Neuronal stem cell (in vitro differentiated cells): ENCODE data around the gene CDHR4. TPM values are rescaled to one million over a fixed set of nuclear protein-coding genes. Genes with fewer than 3 reads are reported as not detected.
A peak's percentile ranks its signal among the peaks of the same experiment; 100 is the strongest.

Source experiments
- DNase-seq: peaks from one replicate; pipeline ENCODE4 v3.0.0-alpha.2; 2013; ENCODE audit warnings: low spot score
- H2AFZ ChIP-seq: one replicate; pipeline ENCODE4 v1.6.1; 2013; ENCODE audit warnings: mild to moderate bottlenecking, low read length, inconsistent platforms
- H2AK5ac ChIP-seq: 2 replicates; pipeline ENCODE4 v1.6.1; 2013; ENCODE audit warnings: low read depth, mild to moderate bottlenecking, inconsistent platforms, low read length, moderate library complexity, mixed read lengths
- H2BK120ac ChIP-seq: 2 replicates; pipeline ENCODE4 v1.6.1; 2013; ENCODE audit warnings: low read depth, mild to moderate bottlenecking, inconsistent platforms, low read length, moderate library complexity, mixed read lengths
- H2BK12ac ChIP-seq: one replicate; pipeline ENCODE4 v1.6.1; 2013; ENCODE audit warnings: low read length, inconsistent platforms
- H2BK15ac ChIP-seq: 2 replicates; pipeline ENCODE4 v1.6.1; 2013; ENCODE audit warnings: mild to moderate bottlenecking, low read length, inconsistent platforms, mixed read lengths
- H2BK5ac ChIP-seq: one replicate; pipeline ENCODE4 v1.6.1; 2013; ENCODE audit warnings: inconsistent platforms, mild to moderate bottlenecking, low read length, moderate library complexity
- H3K14ac ChIP-seq: one replicate; pipeline ENCODE4 v1.6.1; 2013; ENCODE audit warnings: low read length, inconsistent platforms
- H3K18ac ChIP-seq: 2 replicates; pipeline ENCODE4 v1.6.1; 2013; ENCODE audit warnings: low read length, inconsistent platforms
- H3K23ac ChIP-seq: 2 replicates; pipeline ENCODE4 v1.6.1; 2013; ENCODE audit warnings: low read depth, mild to moderate bottlenecking, mixed read lengths, low read length, inconsistent platforms; ENCODE audit not compliant: poor library complexity
- H3K27ac ChIP-seq: replicated peaks from 3 replicates; pipeline ENCODE4 v1.5.1; 2013; ENCODE audit warnings: low read length, inconsistent platforms
- H3K27me3 ChIP-seq, 3 experiments: 2 replicates each; pipeline ENCODE4 v1.6.1; 2013; ENCODE audit warnings: low read length in 3 of 3, mild to moderate bottlenecking in 2 of 3, inconsistent platforms in 1 of 3, low read depth in 1 of 3, mixed read lengths in 1 of 3, moderate library complexity in 1 of 3; ENCODE audit not compliant: control insufficient read depth in 3 of 3, insufficient read depth in 3 of 3
- H3K36me3 ChIP-seq, 2 donors: replicated peaks in 1 of 2; 2 replicates each; pipeline ENCODE4 v1.6.1; 2013; ENCODE audit warnings: low read length in 2 of 2; ENCODE audit not compliant: control insufficient read depth in 2 of 2, insufficient read depth in 2 of 2
- H3K4ac ChIP-seq: 2 replicates; pipeline ENCODE4 v1.6.1; 2013; ENCODE audit warnings: inconsistent platforms, mild to moderate bottlenecking, low read length, moderate library complexity
- H3K4me1 ChIP-seq, 2 donors: 1 replicate in 1 of 2; 2 replicates in 1 of 2; pipeline ENCODE4 v1.6.1; 2013; ENCODE audit warnings: low read length in 2 of 2, low read depth in 1 of 2; ENCODE audit not compliant: control insufficient read depth in 2 of 2, insufficient read depth in 1 of 2
- H3K4me2 ChIP-seq: one replicate; pipeline ENCODE4 v1.6.1; 2013; ENCODE audit warnings: mild to moderate bottlenecking, low read length, inconsistent platforms; ENCODE audit not compliant: insufficient read depth, poor library complexity, severe bottlenecking
- H3K4me3 ChIP-seq, 2 donors: 2 replicates each; pipeline ENCODE4 v1.5.1; 2013; ENCODE audit warnings: low read length in 2 of 2, mild to moderate bottlenecking in 2 of 2, inconsistent platforms in 1 of 2, moderate library complexity in 1 of 2
- H3K79me1 ChIP-seq: one replicate; pipeline ENCODE4 v1.6.1; 2013; ENCODE audit warnings: low read depth, mild to moderate bottlenecking, inconsistent platforms, low read length, moderate library complexity
- H3K9ac ChIP-seq: one replicate; pipeline ENCODE4 v1.6.1; 2013; ENCODE audit warnings: mild to moderate bottlenecking, low read depth, low read length, inconsistent platforms; ENCODE audit not compliant: poor library complexity
- H3K9me3 ChIP-seq, 2 donors: replicated peaks in 1 of 2; 2 replicates each; pipeline versions ENCODE3 to v1.6.1; 2013; ENCODE audit warnings: low read length in 2 of 2, mild to moderate bottlenecking in 2 of 2, inconsistent platforms in 1 of 2, low read depth in 1 of 2, mixed read lengths in 1 of 2, moderate library complexity in 1 of 2; ENCODE audit not compliant: control insufficient read depth in 2 of 2, insufficient read depth in 1 of 2
- H4K8ac ChIP-seq: one replicate; pipeline ENCODE4 v1.6.1; 2013; ENCODE audit warnings: low read depth, mild to moderate bottlenecking, inconsistent platforms, low read length, moderate library complexity
- H4K91ac ChIP-seq: one replicate; pipeline ENCODE4 v1.6.1; 2013; ENCODE audit warnings: low read length, low read depth, mild to moderate bottlenecking, inconsistent platforms; ENCODE audit not compliant: poor library complexity
- WGBS, 2 donors: extraction: QIAGEN DNeasy Blood & Tissue Kit; methylation state at CpG; one replicate each; pipeline ENCODE4 v1.1.7; 2013; ENCODE audit warnings: missing lambda C conversion rate in 2 of 2, mixed read lengths in 1 of 2; ENCODE audit not compliant: insufficient read length in 2 of 2, insufficient replicate concordance in 1 of 2; ENCODE audit errors: extremely low coverage in 2 of 2; 5-methylcytosine and 5-hydroxymethylcytosine counted together
- polyA plus RNA-seq, 2 experiments: library from polyadenylated mRNA; stranded (reverse); fragments of 200-250 nt; gene quantifications; one replicate each; pipeline ENCODE4 v1.2.3, GENCODE V29; 2013

The CDHR4 gene
- polyA plus RNA-seq (2013, experiment 1 of 2), result 0.13 TPM
- polyA plus RNA-seq (2013, experiment 2 of 2), result 0.06 TPM

- H3K23ac ChIP-seq, result no peak within 1 kb of the TSS
- H2BK120ac ChIP-seq, result peak within 1 kb of the TSS; percentile 49
- H2BK15ac ChIP-seq, result no peak within 1 kb of the TSS
- peak within 1 kb of the TSS; percentile 62 for H2BK5ac ChIP-seq
- H3K4ac ChIP-seq, result no peak within 1 kb of the TSS
- H2AFZ ChIP-seq, result no peak within 1 kb of the TSS
- H3K36me3 ChIP-seq, result no peaks in the 10 kb centered on the region
- H3K79me1 ChIP-seq, result no peaks in the 10 kb centered on the region
- no peak within 1 kb of the TSS for H2BK12ac ChIP-seq
- peaks cover 16 to 17% of the 10 kb centered on the region in 2 donors for H3K4me1 ChIP-seq
- H2AK5ac ChIP-seq, result peak within 1 kb of the TSS; percentile 22
- H4K8ac ChIP-seq, result no peak within 1 kb of the TSS
- H3K27me3 ChIP-seq, result peaks cover 0 to 44% (median 12%) of the 10 kb centered on the region in 3 experiments
- H3K9ac ChIP-seq, result peak within 1 kb of the TSS; percentile 57
- DNase-seq, result no peak
- no peak within 1 kb of the TSS for H3K27ac ChIP-seq
- H3K4me2 ChIP-seq, result no peak within 1 kb of the TSS
- no peaks in the 10 kb centered on the region for H3K9me3 ChIP-seq
- WGBS, 2 donors, result no CpG with 5 or more reads among the region's 4 CpGs
- no peak within 1 kb of the TSS for H4K91ac ChIP-seq
- peak within 1 kb of the TSS in 1 of 2 donors; percentile 26 for H3K4me3 ChIP-seq
- no peak within 1 kb of the TSS for H3K14ac ChIP-seq
- H3K18ac ChIP-seq, result no peak within 1 kb of the TSS
Measured at GRCh38 chr3:49799761-49800160, at the start of gene CDHR4. TSS of gene CDHR4 (minus strand) at chr3:49799873. CDS start at chr3:49799812, 61 bp downstream.

GRCh38 chr3:49845694-49846093 is 46.0 kb upstream of the CDHR4 start:
- H3K4me2 ChIP-seq, result no peak overlapping the region
- peaks cover 0 to 1% of the 10 kb centered on the region in 2 donors for H3K9me3 ChIP-seq
- H3K9ac ChIP-seq, result no peak overlapping the region
- H4K91ac ChIP-seq, result no peak overlapping the region
- H3K36me3 ChIP-seq, result peaks cover 47 to 70% of the 10 kb centered on the region in 2 donors
- H3K23ac ChIP-seq, result no peak overlapping the region
- H3K4me1 ChIP-seq, result peaks cover 0 to 2% of the 10 kb centered on the region in 2 donors
- no peak overlapping the region for H2BK120ac ChIP-seq
- H3K4ac ChIP-seq, result no peak overlapping the region
- no peak overlapping the region for H3K18ac ChIP-seq
- H2BK15ac ChIP-seq, result no peak overlapping the region
- no peak overlapping the region for H2AK5ac ChIP-seq
- H3K27ac ChIP-seq, result no peak overlapping the region
- no peak overlapping the region for H4K8ac ChIP-seq
- H2AFZ ChIP-seq, result no peak overlapping the region
- H3K79me1 ChIP-seq, result no peaks in the 10 kb centered on the region
- H2BK5ac ChIP-seq, result no peak overlapping the region
- H3K27me3 ChIP-seq, result no peaks in the 10 kb centered on the region
- H3K4me3 ChIP-seq, result no peak overlapping the region
- H2BK12ac ChIP-seq, result no peak overlapping the region
- H3K14ac ChIP-seq, result no peak overlapping the region
- no CpG with 5 or more reads among the region's 3 CpGs for WGBS, 2 donors
- DNase-seq, result no peak

- Histone ChIP-seq H2AFZ (no peak overlapping the region), H3K9me3 (peaks cover 0 to 1% of the 10 kb centered on the region in 2 donors), H3K4ac (no peak overlapping the region), H3K27ac (no peak overlapping the region), H3K27me3 (no peaks in the 10 kb centered on the region), H3K36me3 (peaks cover 54 to 79% of the 10 kb centered on the region in 2 donors), H3K79me1 (no peaks in the 10 kb centered on the region), H2BK5ac (no peak overlapping the region), H3K4me3 (no peak overlapping the region), H3K4me2 (no peak overlapping the region), H3K9ac (no peak overlapping the region), H3K18ac (no peak overlapping the region), H4K91ac (no peak overlapping the region), H3K23ac (no peak overlapping the region), H2BK12ac (no peak overlapping the region), H2BK15ac (no peak overlapping the region), H2BK120ac (no peak overlapping the region), H3K4me1 (peaks cover 0 to 2% of the 10 kb centered on the region in 2 donors), H2AK5ac (no peak overlapping the region), H4K8ac (no peak overlapping the region), H3K14ac (no peak overlapping the region)
- DNase-seq, result no peak
- no CpG with 5 or more reads among the region's 5 CpGs for WGBS, 2 donors
Measured at GRCh38 chr3:49844464-49845183, 45.0 kb upstream of the CDHR4 start.

GRCh38 chr3:49842843-49843517 is 43.3 kb upstream of the CDHR4 start:
- Histone ChIP-seq H3K4me1 (peaks cover 0 to 2% of the 10 kb centered on the region in 2 donors), H3K27me3 (no peaks in the 10 kb centered on the region), H3K4ac (no peak overlapping the region), H2AFZ (no peak overlapping the region), H3K23ac (no peak overlapping the region), H2BK12ac (no peak overlapping the region), H3K4me2 (no peak overlapping the region), H2BK15ac (no peak overlapping the region), H2BK120ac (no peak overlapping the region), H2BK5ac (no peak overlapping the region), H3K4me3 (no peak overlapping the region), H4K91ac (no peak overlapping the region), H3K36me3 (peaks cover 57 to 85% of the 10 kb centered on the region in 2 donors), H4K8ac (no peak overlapping the region), H3K9ac (no peak overlapping the region), H2AK5ac (no peak overlapping the region), H3K9me3 (peaks cover 0 to under 1% of the 10 kb centered on the region in 2 donors), H3K79me1 (no peaks in the 10 kb centered on the region), H3K14ac (no peak overlapping the region), H3K18ac (no peak overlapping the region), H3K27ac (no peak overlapping the region)
- no CpG with 5 or more reads among the region's 3 CpGs for WGBS, 2 donors
- no peak for DNase-seq
